ENCODE data around the gene EHBP1. TPM values are rescaled to one million over a fixed set of nuclear protein-coding genes. Genes with fewer than 3 reads are reported as not detected.
"Not testable (repeated sequence)": the region's sequence is repeated elsewhere in the genome, so short reads cannot be mapped to it uniquely, and the experiment has no call there.

The EHBP1 gene
- total RNA-seq, 1 donor from 2014 or later = 25.7 TPM

DNA sequence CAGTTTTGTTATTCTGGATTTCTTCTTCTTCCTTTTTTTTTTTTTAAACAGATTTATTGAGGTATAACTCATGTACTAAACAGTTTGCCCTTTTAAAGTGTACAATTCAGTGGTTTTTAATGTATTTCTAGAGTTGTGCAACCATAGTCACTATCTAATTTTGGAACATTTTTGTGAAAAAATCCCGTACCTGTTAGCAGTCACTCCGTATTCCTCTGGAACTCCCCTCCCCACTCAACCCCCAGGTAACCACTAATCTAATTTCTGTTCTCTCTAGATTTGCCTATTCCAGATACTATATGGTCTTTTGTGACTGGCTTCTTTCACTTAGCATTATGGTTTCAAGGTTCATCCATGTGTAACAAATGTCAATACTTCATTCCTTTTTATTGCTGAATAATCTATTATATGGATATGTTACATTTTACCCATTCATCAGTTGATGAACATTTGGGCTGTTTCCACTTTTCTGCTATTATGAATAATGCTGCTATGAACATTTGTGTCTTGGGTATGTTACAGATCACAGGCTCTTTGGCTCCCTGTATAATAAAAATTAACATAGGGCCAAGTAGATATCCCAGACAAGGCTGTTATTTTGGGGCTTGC lies 21.9 kb downstream of the EHBP1 start:
- no peak for DNase-seq (ENCODE audit: missing footprints)
- intact Hi-C loops (cut with DNase I) = no loop called here
- ATAC-seq = no peak

- no peak for ATAC-seq
- no peak for DNase-seq (ENCODE audit: missing footprints)
- intact Hi-C loops (cut with DNase I) = no loop called here
Measured at GRCh38 chr2:62727876-62728566, 22.5 kb downstream of the EHBP1 start.

DNA sequence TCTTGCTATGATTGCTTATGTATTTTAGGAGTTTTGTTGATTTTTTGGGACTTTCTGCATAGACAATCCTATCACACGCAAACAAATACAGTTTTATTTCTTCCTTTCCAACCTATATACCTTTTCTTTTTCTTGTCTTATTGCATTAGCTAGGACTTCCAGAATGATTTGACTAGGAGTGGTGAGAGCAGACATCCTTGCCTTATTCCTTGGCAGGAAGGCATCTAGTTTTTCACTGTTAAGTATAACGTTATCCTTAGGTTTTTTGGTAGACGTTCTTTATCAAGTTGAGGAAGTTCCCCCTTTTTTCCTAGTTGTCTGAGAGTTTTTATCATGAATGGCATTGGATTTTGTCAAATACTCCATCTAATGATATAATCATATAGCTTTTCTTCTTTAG lies 25.8 kb downstream of the EHBP1 start:
- ATAC-seq (no peak), DNase-seq (ENCODE audit: missing footprints) (no peak)
- intact Hi-C loops (cut with DNase I) = no loop called here

DNA sequence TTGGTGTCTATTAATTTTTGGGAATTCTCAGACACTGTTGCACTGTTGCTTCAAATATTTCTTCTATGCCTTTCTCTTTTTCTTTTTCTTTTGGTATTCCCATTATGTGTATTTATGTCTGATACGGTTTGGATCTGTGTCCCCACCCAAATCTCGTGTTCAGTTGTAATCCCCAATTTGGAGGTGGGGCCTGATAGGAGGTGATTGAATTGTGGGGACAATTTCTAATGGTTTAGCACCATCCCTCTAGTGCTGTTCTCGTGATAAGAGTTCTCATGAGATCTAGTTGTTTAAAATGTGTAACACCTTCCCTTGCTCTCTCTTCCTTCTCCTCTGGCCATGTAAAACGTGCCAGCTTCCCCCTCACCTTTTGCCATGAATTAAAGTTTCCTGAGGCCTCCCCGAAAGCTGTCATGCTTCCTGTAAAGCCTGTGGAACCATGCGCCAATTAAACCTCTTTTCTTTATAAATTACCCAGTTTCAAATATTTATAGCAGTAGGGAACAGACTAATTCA lies 26.8 kb downstream of the EHBP1 start:
- ATAC-seq (no peak), DNase-seq (ENCODE audit: missing footprints) (no peak)
- intact Hi-C loops (cut with DNase I) = no loop called here

- ATAC-seq (no peak), DNase-seq (ENCODE audit: missing footprints) (no peak)
- intact Hi-C loops (cut with DNase I) = no loop called here
Measured at GRCh38 chr2:62733546-62733945, 28.0 kb downstream of the EHBP1 start.

DNA sequence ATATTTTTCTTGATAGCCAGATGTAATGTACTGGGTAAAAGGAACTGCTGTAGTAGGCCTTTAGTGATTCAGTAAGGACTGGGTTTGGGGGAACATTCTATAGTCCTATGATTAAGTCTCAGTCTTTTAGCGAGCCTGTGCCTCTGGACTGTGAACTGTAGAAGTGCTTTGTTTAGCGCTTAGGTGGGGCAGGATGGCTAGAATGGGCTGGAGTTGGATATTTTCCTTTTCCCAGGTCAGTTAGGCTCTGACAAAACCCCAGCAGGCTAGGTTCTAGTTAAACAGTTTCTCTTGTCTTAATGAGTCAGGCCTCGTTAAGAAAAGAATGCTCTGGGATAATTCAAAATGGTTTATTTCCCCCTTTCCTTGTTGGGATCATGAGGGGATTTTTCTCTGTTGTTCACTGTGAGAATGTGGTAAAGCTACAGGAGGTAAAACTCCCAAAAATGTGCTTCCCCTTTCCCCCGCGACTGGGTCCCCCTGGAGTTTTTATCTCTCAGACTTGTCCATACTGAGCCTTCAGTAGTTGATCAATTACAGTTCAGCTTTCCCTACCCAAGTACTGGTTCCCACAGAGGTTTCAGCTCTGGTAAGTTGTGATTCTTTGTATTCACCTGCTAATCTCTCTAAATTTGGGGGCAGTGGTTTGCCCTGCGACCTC lies 31.5 kb downstream of the EHBP1 start:
- intact Hi-C loops (cut with DNase I) = no loop called here
- ATAC-seq (no peak), DNase-seq (ENCODE audit: missing footprints) (no peak)

GRCh38 chr2:62738981-62739936 lies 33.7 kb downstream of the EHBP1 start:
- intact Hi-C loops (cut with DNase I) = no loop called here
- DNase-seq (ENCODE audit: missing footprints) = no peak
- ATAC-seq = no peak

- intact Hi-C loops (cut with DNase I) = no loop called here
- ATAC-seq = no peak
- no peak for DNase-seq (ENCODE audit: missing footprints)
Measured at GRCh38 chr2:62740221-62740620, 34.7 kb downstream of the EHBP1 start.

DNA sequence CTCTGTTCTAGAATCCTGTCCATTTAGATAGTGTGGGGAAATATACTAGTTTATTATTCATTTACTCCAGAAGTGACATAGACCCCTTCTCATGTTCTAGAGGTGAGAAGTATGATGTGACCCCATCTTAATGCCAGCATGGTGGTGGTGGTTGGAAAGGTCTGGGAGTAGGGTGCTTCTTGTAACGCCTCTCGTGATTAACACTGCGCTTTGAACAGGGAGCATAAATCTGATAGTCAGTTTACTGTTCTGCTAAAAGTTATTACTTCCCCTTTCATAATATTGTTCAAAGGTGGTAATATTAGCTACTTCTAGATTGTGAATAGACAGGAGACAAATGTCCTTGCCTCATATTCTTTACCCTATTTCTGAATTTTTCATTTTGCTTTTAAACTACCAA lies 35.6 kb downstream of the EHBP1 start:
- no peak for ATAC-seq
- intact Hi-C loops (cut with DNase I) = no loop called here

DNA sequence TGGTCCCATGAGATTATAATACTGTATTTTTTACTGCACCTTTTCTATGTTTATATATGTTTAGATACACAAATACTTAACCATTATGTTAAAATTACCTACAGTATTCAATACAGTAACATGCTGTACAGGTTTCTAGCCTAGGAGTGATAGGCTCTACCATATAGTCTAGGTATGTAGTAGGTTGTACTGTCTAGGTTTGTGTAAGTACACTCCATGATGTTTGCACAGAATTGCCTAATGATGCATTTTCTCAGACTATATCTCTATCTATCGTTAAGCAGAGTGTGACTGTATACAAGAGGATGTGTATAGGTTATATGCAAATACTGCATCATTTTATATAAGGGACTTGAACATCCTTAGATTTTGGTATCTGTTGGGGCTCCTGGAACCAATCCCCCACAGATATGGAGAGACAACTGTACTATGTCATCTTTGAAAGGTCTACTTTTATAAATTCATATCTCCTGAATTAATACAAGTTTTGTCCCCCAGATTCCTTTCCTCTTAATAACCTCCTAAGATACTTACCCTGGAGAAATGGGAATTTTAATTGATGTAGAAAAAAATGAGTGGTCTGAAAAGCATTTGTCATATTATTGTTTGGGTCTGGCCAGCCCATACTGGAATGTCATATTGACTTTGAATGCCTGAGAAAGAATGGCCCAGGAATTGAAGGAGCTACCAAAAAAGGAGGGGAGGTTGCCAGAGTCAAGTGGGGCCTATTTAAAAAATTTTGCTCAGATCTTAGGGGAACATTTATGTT lies 36.6 kb downstream of the EHBP1 start:
- ATAC-seq (no peak), DNase-seq (ENCODE audit: missing footprints) (no peak)
- intact Hi-C loops (cut with DNase I) = no loop called here

More for the DNA sequence above, 35.6 kb downstream of the EHBP1 start:
- no peak for DNase-seq (ENCODE audit: missing footprints)

DNA sequence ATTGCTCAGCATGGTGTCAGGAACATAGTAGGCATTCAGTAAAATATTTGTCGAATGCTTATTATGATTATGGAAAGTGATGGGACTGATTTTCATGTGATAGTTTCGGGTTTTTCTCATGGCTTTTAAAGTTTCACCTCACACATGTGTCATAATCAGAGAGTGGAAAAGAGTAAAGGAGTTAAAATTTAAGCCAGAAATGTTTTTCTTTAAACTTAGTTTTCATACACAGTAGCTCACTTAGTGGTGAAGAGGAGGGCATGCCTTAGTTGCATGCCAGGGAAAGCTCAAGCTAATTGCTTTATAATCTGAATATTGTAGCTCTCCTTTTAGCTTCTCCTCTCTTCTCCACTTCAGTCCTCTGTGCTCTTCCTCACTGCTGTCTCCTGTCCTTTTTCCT lies 38.0 kb downstream of the EHBP1 start:
- ATAC-seq = no peak
- DNase-seq (ENCODE audit: missing footprints) = no peak
- intact Hi-C loops (cut with DNase I) = no loop called here

DNA sequence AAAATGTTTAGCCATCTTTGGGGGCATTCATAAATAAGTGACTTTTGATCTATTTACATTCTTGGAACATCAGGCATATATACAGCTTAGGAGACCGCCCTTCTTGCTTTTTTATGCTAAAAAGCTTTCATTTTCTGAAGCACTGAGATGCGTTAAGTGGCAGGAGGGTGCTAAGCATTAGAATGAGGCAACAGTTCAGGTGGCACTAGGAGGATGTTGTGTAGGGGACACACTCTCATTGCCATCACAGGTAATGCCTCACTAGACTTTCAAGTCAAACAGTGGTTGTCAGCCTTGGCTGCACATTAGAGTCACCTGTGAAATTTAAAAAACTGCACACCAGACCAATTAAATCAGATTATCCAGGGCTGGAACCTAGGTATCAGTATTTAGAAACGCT lies 39.1 kb downstream of the EHBP1 start:
- no peak for ATAC-seq
- DNase-seq (ENCODE audit: missing footprints) = no peak
- intact Hi-C loops (cut with DNase I) = no loop called here

- intact Hi-C loops (cut with DNase I) = no loop called here
- no peak for ATAC-seq
- DNase-seq (ENCODE audit: missing footprints) = no peak
Measured at GRCh38 chr2:62745891-62746481, 40.5 kb downstream of the EHBP1 start.

GRCh38 chr2:62747169-62747568 lies 41.7 kb downstream of the EHBP1 start:
- DNase-seq (ENCODE audit: missing footprints) = no peak
- intact Hi-C loops (cut with DNase I) = no loop called here
- no peak for ATAC-seq

- no peak for DNase-seq (ENCODE audit: missing footprints)
- ATAC-seq = no peak
- intact Hi-C loops (cut with DNase I) = no loop called here
Measured at GRCh38 chr2:62747876-62748275, 42.4 kb downstream of the EHBP1 start.

GRCh38 chr2:62749111-62749510 lies 43.6 kb downstream of the EHBP1 start:
- intact Hi-C loops (cut with DNase I); DNase-seq (ENCODE audit: missing footprints); ATAC-seq: not testable (repeated sequence)

DNA sequence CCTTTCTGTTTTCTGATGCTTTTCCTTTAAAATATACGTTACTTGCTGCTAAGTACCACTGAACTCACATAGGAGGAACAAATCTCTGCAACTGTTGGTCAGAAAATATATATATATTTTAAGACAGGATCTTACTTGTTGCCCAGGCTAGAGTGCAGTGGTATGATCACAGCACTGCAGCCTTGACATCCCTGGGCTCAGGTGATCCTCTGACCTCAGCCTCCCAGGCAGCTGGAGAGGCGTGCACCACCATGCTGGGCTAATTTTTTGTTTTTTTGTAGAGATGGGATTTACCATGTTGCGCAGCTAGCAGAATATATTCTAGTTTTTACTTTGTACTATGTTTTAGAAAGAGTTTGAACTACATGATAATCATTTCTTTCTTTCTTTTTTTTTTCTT lies 51.5 kb downstream of the EHBP1 start:
- intact Hi-C loops (cut with DNase I) = no loop called here
- ATAC-seq = no peak
- DNase-seq (ENCODE audit: missing footprints) = no peak

- intact Hi-C loops (cut with DNase I) = no loop called here
- DNase-seq (ENCODE audit: missing footprints) = no peak
- no peak for ATAC-seq
Measured at GRCh38 chr2:62760026-62760425, 54.5 kb downstream of the EHBP1 start.

Data from Right ventricle myocardium inferior (tissue), 1 donor.